Keratinocyte (primary cell): ENCODE data around the gene ZNF747. TPM values are rescaled to one million over a fixed set of nuclear protein-coding genes. Genes with fewer than 3 reads are reported as not detected.

ENCODE experiments used
- DNase-seq: peaks from one replicate; pipeline ENCODE4 v3.0.0-alpha.2; 2011; ENCODE audit warnings: low read depth, missing footprints, low spot score
- FAIRE-seq: peaks from 2 replicates; lab custom pipeline; 2011; peaks lifted over from hg19 to GRCh38; lab: Jason Lieb, UNC
- H2AFZ ChIP-seq: 2 replicates; pipeline ENCODE4 v1.6.0; 2012; ENCODE audit warnings: low read length, control low read depth, inconsistent platforms; ENCODE audit not compliant: control insufficient read depth
- H3K27ac ChIP-seq: 2 replicates; pipeline ENCODE4 v1.5.1; 2011; ENCODE audit warnings: low read length; ENCODE audit not compliant: control insufficient read depth, insufficient read depth
- H3K27me3 ChIP-seq: 3 replicates; pipeline ENCODE4 v1.6.0; 2011; ENCODE audit warnings: low read length; ENCODE audit not compliant: control insufficient read depth, insufficient read depth; ENCODE audit errors: extremely low read depth
- H3K36me3 ChIP-seq, 2 experiments: 2 replicates in 1 of 2; 3 replicates in 1 of 2; pipeline ENCODE4 v1.5.1; 2011; ENCODE audit warnings: low read length in 2 of 2, mild to moderate bottlenecking in 1 of 2; ENCODE audit not compliant: control insufficient read depth in 2 of 2, insufficient read depth in 2 of 2; ENCODE audit errors: extremely low read depth in 1 of 2
- H3K4me1 ChIP-seq: 3 replicates; pipeline ENCODE4 v1.5.1; 2011; ENCODE audit warnings: low read length; ENCODE audit not compliant: control insufficient read depth, insufficient read depth; ENCODE audit errors: extremely low read depth
- H3K4me2 ChIP-seq: 3 replicates; pipeline ENCODE4 v1.6.0; 2011; ENCODE audit warnings: low read depth, low read length; ENCODE audit not compliant: control insufficient read depth, insufficient read depth; ENCODE audit errors: extremely low read depth
- H3K4me3 ChIP-seq, 3 experiments: fragments of 200-600 bp in 1 of 3; sonication (generic) in 1 of 3; 2 replicates in 2 of 3; 3 replicates in 1 of 3; pipeline ENCODE4 v1.5.1; 2011 to 2016; ENCODE audit warnings: low read length in 3 of 3, mild to moderate bottlenecking in 3 of 3, control low read depth in 2 of 3, inconsistent platforms in 1 of 3, low read depth in 1 of 3, mixed read lengths in 1 of 3, mixed run types in 1 of 3, moderate library complexity in 1 of 3; ENCODE audit not compliant: control insufficient read depth in 2 of 3, insufficient read depth in 2 of 3; ENCODE audit errors: extremely low read depth in 1 of 3
- H3K79me2 ChIP-seq: 2 replicates; pipeline ENCODE4 v1.6.0; 2012; ENCODE audit warnings: low read length; ENCODE audit not compliant: control insufficient read depth, insufficient read depth
- H3K9ac ChIP-seq: 3 replicates; pipeline ENCODE4 v1.6.0; 2011; ENCODE audit warnings: low read length; ENCODE audit not compliant: control insufficient read depth, insufficient read depth; ENCODE audit errors: extremely low read depth
- H3K9me1 ChIP-seq: 3 replicates; pipeline ENCODE4 v1.6.0; 2011; ENCODE audit warnings: low read length; ENCODE audit not compliant: control insufficient read depth, insufficient read depth; ENCODE audit errors: extremely low read depth
- H3K9me3 ChIP-seq: 2 replicates; pipeline ENCODE4 v1.5.1; 2012; ENCODE audit warnings: low read depth, low read length; ENCODE audit not compliant: control insufficient read depth
- H4K20me1 ChIP-seq: 3 replicates; pipeline ENCODE4 v1.6.0; 2011; ENCODE audit warnings: low read length; ENCODE audit not compliant: control insufficient read depth, insufficient read depth; ENCODE audit errors: extremely low read depth
- EZH2 ChIP-seq: IDR thresholded peaks from one replicate; pipeline ENCODE4 v1.6.1; 2012; ENCODE audit warnings: inconsistent platforms, mild to moderate bottlenecking, low read length, moderate library complexity
- dilution Hi-C: fragments of 300-500 bp; cut with MboI; formaldehyde crosslinking; loops from one replicate; pipeline ENCODE4 v1.7.0; 2020; ENCODE audit warnings: low sequenced_read_pairs; ENCODE audit not compliant: extremely low pct_ligation_motif_present
- polyA plus RNA-seq, 5 experiments: library from polyadenylated mRNA; depleted of rRNA in 3 of 5; stranded (reverse) in 3 of 5; stranded (forward) in 1 of 5; unstranded in 1 of 5; fragments of >200 nt; gene quantifications; 1 replicate in 1 of 5; 2 replicates in 3 of 5; 3 replicates in 1 of 5; pipeline versions ENCODE4 v1.2.1 to v1.2.3, GENCODE V29; 2011 to 2012; ENCODE audit warnings: missing spikeins in 2 of 5, low read depth in 1 of 5, low replicate concordance in 1 of 5
- TF ChIP-seq, protein P1 (sequence below), 3 experiments: IDR thresholded peaks in 1 of 3; conservative IDR thresholded peaks in 1 of 3; optimal IDR thresholded peaks in 1 of 3; 2 replicates in 2 of 3; 3 replicates in 1 of 3; pipeline versions ENCODE3 to v1.5.1; 2011; ENCODE audit warnings: low read length in 3 of 3, mild to moderate bottlenecking in 3 of 3, moderate library complexity in 2 of 3, control low read depth in 1 of 3, inconsistent platforms in 1 of 3; ENCODE audit not compliant: insufficient read depth in 2 of 3; ENCODE audit errors: extremely low read depth in 1 of 3

ZNF747 gene
- polyA plus RNA-seq, 1 donor (not counting 4 experiments of a cell fraction or from before 2014, with no cell fraction given): 2.7 TPM

DNA sequence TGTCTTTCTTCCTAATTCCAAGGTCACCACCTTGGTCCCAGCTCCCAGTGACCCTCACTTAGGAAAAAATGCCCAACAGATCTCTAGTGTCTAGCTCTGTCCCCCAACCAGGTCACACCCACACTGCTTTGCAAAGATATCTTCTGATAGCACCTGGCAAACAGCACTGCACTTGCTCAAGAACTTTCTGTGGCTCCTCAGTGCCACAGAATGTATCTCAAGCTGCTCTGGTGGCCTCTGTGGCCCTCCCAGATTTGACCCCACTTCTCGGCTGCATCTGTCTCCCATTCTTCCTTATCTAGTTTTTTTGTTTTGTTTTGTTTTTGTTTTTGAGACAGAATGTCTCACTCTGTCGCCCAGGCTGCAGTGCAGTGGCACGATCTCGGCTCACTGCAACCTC lies 31.9 kb upstream of the ZNF747 start:
- Histone ChIP-seq H3K9me1 (no peaks in the 10 kb centered on the region), H2AFZ (no peak overlapping the region), H3K79me2 (no peaks in the 10 kb centered on the region), H3K27ac (no peak overlapping the region), H3K9me3 (no peaks in the 10 kb centered on the region), H3K9ac (no peak overlapping the region), H3K4me3 (no peak overlapping the region), H3K27me3 (no peaks in the 10 kb centered on the region), H3K4me2 (no peak overlapping the region), H4K20me1 (no peaks in the 10 kb centered on the region), H3K4me1 (peaks cover 24% of the 10 kb centered on the region), H3K36me3 (no peaks in the 10 kb centered on the region)
- DNase-seq: no peak
- FAIRE-seq: no peak
- dilution Hi-C loops: no loop called here
- no peak for TF ChIP-seq EZH2
- TF ChIP-seq, protein P1, sequence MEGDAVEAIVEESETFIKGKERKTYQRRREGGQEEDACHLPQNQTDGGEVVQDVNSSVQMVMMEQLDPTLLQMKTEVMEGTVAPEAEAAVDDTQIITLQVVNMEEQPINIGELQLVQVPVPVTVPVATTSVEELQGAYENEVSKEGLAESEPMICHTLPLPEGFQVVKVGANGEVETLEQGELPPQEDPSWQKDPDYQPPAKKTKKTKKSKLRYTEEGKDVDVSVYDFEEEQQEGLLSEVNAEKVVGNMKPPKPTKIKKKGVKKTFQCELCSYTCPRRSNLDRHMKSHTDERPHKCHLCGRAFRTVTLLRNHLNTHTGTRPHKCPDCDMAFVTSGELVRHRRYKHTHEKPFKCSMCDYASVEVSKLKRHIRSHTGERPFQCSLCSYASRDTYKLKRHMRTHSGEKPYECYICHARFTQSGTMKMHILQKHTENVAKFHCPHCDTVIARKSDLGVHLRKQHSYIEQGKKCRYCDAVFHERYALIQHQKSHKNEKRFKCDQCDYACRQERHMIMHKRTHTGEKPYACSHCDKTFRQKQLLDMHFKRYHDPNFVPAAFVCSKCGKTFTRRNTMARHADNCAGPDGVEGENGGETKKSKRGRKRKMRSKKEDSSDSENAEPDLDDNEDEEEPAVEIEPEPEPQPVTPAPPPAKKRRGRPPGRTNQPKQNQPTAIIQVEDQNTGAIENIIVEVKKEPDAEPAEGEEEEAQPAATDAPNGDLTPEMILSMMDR (optimal IDR thresholded peaks at IDR 0.05 in 1 of 3, IDR thresholded peaks at IDR 0.05 in 1 of 3, conservative IDR thresholded peaks at IDR 0.05 in 1 of 3; ENCODE audit: extremely low read depth in 1 of 3, insufficient read depth in 2 of 3, low read length in 3 of 3): no peak

- no peak overlapping the region for H3K4me3 ChIP-seq
- no peak overlapping the region for H2AFZ ChIP-seq
- H3K9ac ChIP-seq: no peak overlapping the region
- H4K20me1 ChIP-seq: no peaks in the 10 kb centered on the region
- H3K27me3 ChIP-seq: no peaks in the 10 kb centered on the region
- no peaks in the 10 kb centered on the region for H3K9me1 ChIP-seq
- H3K36me3 ChIP-seq: no peaks in the 10 kb centered on the region
- H3K27ac ChIP-seq: no peak overlapping the region
- dilution Hi-C loops: no loop called here
- H3K4me1 ChIP-seq: peaks cover 27% of the 10 kb centered on the region
- H3K79me2 ChIP-seq: no peaks in the 10 kb centered on the region
- TF ChIP-seq EZH2: no peak
- TF ChIP-seq, protein P1 (optimal IDR thresholded peaks at IDR 0.05 in 1 of 3, IDR thresholded peaks at IDR 0.05 in 1 of 3, conservative IDR thresholded peaks at IDR 0.05 in 1 of 3; ENCODE audit: extremely low read depth in 1 of 3, insufficient read depth in 2 of 3, low read length in 3 of 3): no peak
- no peak overlapping the region for H3K4me2 ChIP-seq
- H3K9me3 ChIP-seq: no peaks in the 10 kb centered on the region
- DNase-seq (no peak), FAIRE-seq (no peak)
Measured at GRCh38 chr16:30565984-30566383, 31.3 kb upstream of the ZNF747 start.
